ENCODE measurements around the gene BCAS3.

Gene BCAS3

DNA sequence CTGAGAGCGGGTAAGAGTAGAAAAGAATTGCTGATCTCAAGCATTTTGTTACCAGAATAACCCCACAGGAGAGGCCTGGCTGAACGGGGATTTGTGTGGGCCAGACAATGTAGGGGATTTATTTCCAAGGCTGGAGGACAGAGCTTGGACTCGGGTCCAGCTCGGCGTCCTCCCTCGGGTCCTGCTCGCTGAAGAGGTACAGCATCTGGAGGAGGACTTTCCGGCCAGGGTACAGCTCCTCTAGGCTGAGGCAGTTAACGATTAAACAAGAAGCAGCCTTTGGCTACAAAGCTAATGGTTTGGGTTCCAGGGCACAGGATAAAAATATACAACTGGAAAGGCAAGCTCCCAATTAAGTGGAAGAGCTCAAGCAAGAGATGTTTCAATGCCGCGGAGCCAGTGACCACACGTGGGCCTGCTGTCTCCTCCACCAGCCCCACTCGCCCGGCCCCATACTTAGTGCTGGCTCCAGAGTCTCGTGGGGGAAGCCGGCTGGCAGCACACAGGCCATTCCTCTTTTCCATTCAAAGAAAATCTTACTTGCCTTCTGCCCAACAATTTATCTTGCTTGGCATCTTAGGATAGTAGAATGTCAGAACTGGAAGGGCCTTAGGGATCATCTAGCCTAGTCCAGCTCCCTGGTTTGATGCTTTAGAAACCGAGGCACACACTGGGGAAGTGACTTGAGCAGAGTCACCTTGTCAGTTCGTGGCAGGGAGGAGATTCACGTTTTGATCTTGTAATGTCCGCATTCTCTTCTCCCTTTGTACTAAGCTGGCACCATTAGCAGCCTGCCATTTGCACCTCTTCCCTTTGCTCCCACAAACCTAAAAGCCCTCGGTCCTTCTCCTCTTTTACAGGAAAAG, 636.0 kb downstream of the BCAS3 start:
- no peak for TF ChIP-seq TCF4 (CRISPR knock-in tag; IDR thresholded peaks at IDR 0.05; ENCODE audit: borderline replicate concordance)
- TF ChIP-seq ZC3H10 (CRISPR knock-in tag; IDR thresholded peaks at IDR 0.05): no peak
- no peak for TF ChIP-seq ZFP3 (CRISPR knock-in tag; IDR thresholded peaks at IDR 0.05)
- TF ChIP-seq BACH2 (CRISPR knock-in tag; IDR thresholded peaks at IDR 0.05; ENCODE audit: borderline replicate concordance): no peak
- TF ChIP-seq TOX (CRISPR knock-in tag; IDR thresholded peaks at IDR 0.05; ENCODE audit: borderline replicate concordance): no peak
- TF ChIP-seq, protein P1, sequence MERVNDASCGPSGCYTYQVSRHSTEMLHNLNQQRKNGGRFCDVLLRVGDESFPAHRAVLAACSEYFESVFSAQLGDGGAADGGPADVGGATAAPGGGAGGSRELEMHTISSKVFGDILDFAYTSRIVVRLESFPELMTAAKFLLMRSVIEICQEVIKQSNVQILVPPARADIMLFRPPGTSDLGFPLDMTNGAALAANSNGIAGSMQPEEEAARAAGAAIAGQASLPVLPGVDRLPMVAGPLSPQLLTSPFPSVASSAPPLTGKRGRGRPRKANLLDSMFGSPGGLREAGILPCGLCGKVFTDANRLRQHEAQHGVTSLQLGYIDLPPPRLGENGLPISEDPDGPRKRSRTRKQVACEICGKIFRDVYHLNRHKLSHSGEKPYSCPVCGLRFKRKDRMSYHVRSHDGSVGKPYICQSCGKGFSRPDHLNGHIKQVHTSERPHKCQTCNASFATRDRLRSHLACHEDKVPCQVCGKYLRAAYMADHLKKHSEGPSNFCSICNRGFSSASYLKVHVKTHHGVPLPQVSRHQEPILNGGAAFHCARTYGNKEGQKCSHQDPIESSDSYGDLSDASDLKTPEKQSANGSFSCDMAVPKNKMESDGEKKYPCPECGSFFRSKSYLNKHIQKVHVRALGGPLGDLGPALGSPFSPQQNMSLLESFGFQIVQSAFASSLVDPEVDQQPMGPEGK (CRISPR knock-in tag; IDR thresholded peaks at IDR 0.05; ENCODE audit: borderline replicate concordance): no peak
- no peak for TF ChIP-seq ZNF565 (CRISPR knock-in tag; conservative IDR thresholded peaks at IDR 0.05; ENCODE audit: low read depth)
- no peak for TF ChIP-seq ARNTL (CRISPR knock-in tag; IDR thresholded peaks at IDR 0.05; ENCODE audit: borderline replicate concordance, low read depth)
- TF ChIP-seq PPARA (CRISPR knock-in tag; IDR thresholded peaks at IDR 0.05; ENCODE audit: borderline replicate concordance): no peak
- no peak for TF ChIP-seq ISL1 (CRISPR knock-in tag; IDR thresholded peaks at IDR 0.05)
- TF ChIP-seq OSR1 (CRISPR knock-in tag; IDR thresholded peaks at IDR 0.05): no peak
- TF ChIP-seq ZNF70 (CRISPR knock-in tag; IDR thresholded peaks at IDR 0.05): no peak
- TF ChIP-seq RARB (CRISPR knock-in tag; IDR thresholded peaks at IDR 0.05): no peak
- TF ChIP-seq ZFP30 (CRISPR knock-in tag; IDR thresholded peaks at IDR 0.05): no peak
- no peak for TF ChIP-seq GLIS3 (CRISPR knock-in tag; IDR thresholded peaks at IDR 0.05)
- TF ChIP-seq, protein P2, sequence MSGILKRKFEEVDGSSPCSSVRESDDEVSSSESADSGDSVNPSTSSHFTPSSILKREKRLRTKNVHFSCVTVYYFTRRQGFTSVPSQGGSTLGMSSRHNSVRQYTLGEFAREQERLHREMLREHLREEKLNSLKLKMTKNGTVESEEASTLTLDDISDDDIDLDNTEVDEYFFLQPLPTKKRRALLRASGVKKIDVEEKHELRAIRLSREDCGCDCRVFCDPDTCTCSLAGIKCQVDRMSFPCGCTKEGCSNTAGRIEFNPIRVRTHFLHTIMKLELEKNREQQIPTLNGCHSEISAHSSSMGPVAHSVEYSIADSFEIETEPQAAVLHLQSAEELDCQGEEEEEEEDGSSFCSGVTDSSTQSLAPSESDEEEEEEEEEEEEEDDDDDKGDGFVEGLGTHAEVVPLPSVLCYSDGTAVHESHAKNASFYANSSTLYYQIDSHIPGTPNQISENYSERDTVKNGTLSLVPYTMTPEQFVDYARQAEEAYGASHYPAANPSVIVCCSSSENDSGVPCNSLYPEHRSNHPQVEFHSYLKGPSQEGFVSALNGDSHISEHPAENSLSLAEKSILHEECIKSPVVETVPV (CRISPR knock-in tag; IDR thresholded peaks at IDR 0.05): no peak
- TF ChIP-seq SNAI2 (CRISPR knock-in tag; IDR thresholded peaks at IDR 0.05): no peak
- TF ChIP-seq, protein P3, sequence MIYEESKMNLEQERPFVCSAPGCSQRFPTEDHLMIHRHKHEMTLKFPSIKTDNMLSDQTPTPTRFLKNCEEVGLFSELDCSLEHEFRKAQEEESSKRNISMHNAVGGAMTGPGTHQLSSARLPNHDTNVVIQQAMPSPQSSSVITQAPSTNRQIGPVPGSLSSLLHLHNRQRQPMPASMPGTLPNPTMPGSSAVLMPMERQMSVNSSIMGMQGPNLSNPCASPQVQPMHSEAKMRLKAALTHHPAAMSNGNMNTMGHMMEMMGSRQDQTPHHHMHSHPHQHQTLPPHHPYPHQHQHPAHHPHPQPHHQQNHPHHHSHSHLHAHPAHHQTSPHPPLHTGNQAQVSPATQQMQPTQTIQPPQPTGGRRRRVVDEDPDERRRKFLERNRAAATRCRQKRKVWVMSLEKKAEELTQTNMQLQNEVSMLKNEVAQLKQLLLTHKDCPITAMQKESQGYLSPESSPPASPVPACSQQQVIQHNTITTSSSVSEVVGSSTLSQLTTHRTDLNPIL (CRISPR knock-in tag; IDR thresholded peaks at IDR 0.05; ENCODE audit: low read depth): no peak
- TF ChIP-seq, protein P4, sequence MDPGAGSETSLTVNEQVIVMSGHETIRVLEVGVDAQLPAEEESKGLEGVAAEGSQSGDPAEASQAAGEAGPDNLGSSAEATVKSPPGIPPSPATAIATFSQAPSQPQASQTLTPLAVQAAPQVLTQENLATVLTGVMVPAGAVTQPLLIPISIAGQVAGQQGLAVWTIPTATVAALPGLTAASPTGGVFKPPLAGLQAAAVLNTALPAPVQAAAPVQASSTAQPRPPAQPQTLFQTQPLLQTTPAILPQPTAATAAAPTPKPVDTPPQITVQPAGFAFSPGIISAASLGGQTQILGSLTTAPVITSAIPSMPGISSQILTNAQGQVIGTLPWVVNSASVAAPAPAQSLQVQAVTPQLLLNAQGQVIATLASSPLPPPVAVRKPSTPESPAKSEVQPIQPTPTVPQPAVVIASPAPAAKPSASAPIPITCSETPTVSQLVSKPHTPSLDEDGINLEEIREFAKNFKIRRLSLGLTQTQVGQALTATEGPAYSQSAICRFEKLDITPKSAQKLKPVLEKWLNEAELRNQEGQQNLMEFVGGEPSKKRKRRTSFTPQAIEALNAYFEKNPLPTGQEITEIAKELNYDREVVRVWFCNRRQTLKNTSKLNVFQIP (CRISPR knock-in tag; IDR thresholded peaks at IDR 0.05; ENCODE audit: borderline replicate concordance, low read depth): no peak

DNA sequence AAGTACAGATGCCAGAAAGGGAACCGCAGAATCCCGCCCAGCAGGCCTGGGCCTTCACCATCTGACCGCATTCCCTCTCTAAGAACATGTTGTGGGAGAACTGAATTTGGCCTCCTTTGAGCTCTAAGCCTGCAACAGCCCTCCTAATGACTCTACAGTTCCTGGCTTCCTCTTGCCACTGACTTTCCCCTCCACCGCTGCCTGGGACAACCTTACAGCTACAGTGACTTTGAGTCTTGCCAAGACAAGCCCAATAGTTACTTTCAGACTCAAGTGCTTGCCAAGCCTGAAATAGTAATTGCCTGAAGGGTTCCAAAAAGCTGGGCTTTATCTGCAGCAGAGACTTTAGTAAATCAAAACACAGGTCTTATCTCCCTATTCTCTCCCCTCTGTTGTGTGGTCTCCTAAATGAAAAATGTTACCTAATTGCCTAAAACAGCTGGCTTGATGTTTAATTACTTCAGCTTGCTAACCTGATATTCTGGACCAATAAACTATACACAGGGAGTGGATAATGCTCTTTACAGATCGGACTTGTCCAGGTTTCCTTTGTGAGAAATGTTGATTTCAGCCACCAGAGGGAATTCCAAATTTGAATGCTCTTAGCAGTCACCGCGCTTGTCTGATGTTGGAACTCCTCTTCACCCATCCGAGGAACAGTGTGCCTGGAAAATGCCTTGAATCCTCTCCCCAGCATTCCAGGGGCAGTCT, 636.9 kb downstream of the BCAS3 start:
- TF ChIP-seq ISL1 (CRISPR knock-in tag; IDR thresholded peaks at IDR 0.05) (peak; percentile 74), ZNF70 (CRISPR knock-in tag; IDR thresholded peaks at IDR 0.05) (peak; percentile 67; the same call in 1 of the 2 replicates), BACH2 (CRISPR knock-in tag; IDR thresholded peaks at IDR 0.05; ENCODE audit: borderline replicate concordance) (0 out of 2 replicates have a peak, but pooled peaks have one; percentile 25), TCF4 (CRISPR knock-in tag; IDR thresholded peaks at IDR 0.05; ENCODE audit: borderline replicate concordance) (peak; percentile 69), ZC3H10 (CRISPR knock-in tag; IDR thresholded peaks at IDR 0.05) (no peak), GLIS3 (CRISPR knock-in tag; IDR thresholded peaks at IDR 0.05) (no peak; the same call in 1 of the 2 replicates), SNAI2 (CRISPR knock-in tag; IDR thresholded peaks at IDR 0.05) (peak; percentile 76; the same call in 1 of the 2 replicates), CSDC2 (CRISPR knock-in tag; IDR thresholded peaks at IDR 0.05) (peak; percentile 95), ZFP3 (CRISPR knock-in tag; IDR thresholded peaks at IDR 0.05) (peak; percentile 93)
- TF ChIP-seq, protein P5, sequence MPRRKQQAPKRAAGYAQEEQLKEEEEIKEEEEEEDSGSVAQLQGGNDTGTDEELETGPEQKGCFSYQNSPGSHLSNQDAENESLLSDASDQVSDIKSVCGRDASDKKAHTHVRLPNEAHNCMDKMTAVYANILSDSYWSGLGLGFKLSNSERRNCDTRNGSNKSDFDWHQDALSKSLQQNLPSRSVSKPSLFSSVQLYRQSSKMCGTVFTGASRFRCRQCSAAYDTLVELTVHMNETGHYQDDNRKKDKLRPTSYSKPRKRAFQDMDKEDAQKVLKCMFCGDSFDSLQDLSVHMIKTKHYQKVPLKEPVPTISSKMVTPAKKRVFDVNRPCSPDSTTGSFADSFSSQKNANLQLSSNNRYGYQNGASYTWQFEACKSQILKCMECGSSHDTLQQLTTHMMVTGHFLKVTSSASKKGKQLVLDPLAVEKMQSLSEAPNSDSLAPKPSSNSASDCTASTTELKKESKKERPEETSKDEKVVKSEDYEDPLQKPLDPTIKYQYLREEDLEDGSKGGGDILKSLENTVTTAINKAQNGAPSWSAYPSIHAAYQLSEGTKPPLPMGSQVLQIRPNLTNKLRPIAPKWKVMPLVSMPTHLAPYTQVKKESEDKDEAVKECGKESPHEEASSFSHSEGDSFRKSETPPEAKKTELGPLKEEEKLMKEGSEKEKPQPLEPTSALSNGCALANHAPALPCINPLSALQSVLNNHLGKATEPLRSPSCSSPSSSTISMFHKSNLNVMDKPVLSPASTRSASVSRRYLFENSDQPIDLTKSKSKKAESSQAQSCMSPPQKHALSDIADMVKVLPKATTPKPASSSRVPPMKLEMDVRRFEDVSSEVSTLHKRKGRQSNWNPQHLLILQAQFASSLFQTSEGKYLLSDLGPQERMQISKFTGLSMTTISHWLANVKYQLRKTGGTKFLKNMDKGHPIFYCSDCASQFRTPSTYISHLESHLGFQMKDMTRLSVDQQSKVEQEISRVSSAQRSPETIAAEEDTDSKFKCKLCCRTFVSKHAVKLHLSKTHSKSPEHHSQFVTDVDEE (CRISPR knock-in tag; IDR thresholded peaks at IDR 0.05): peak; percentile 94
- peak; percentile 59 for ATAC-seq

More for the DNA sequence above, 636.0 kb downstream of the BCAS3 start:
- no peak for ATAC-seq
